Activated T-helper 1 cell treated with Interleukin-2 at 50 U/mL for 16 hours (primary cell): ENCODE measurements around the gene ACOT6.
"Not testable (repeated sequence)": the region's sequence is repeated elsewhere in the genome, so short reads cannot be mapped to it uniquely, and the experiment has no call there.

Experiments used
- DNase-seq: peaks from one replicate; pipeline ENCODE4 v3.0.0-alpha.2; 2020; ENCODE audit warnings: low read depth

Gene ACOT6

GRCh38 chr14:73612339-73613045 lies at the start of gene ACOT6:
Gene ACOT6 (plus strand): TSS chr14:73612517. CDS start chr14:73612572, 55 bp downstream.
- DNase-seq = peak; percentile 53

GRCh38 chr14:73562696-73563095 lies 49.6 kb upstream of the ACOT6 start:
- not testable (repeated sequence) for DNase-seq

GRCh38 chr14:73566431-73566830 lies 45.9 kb upstream of the ACOT6 start:
- DNase-seq = not testable (repeated sequence)

GRCh38 chr14:73566935-73567334 lies 45.4 kb upstream of the ACOT6 start:
- not testable (repeated sequence) for DNase-seq

GRCh38 chr14:73567358-73567757 lies 45.0 kb upstream of the ACOT6 start:
- DNase-seq = no peak

- no peak for DNase-seq
These were observed 44.1 kb upstream of the ACOT6 start for GRCh38 chr14:73567951-73568885.

GRCh38 chr14:73568886-73569184 lies 43.5 kb upstream of the ACOT6 start:
- not testable (repeated sequence) for DNase-seq

GRCh38 chr14:73569185-73569958 lies 42.9 kb upstream of the ACOT6 start, which contains the start of gene ACOT2:
Gene ACOT2 (plus strand): TSS chr14:73569213. CDS start chr14:73569241, 28 bp downstream.
- peak; percentile 67 for DNase-seq

- peak; percentile 41 for DNase-seq
These were observed 41.4 kb upstream of the ACOT6 start for GRCh38 chr14:73570913-73571312.

GRCh38 chr14:73573034-73573433 lies 39.3 kb upstream of the ACOT6 start:
- DNase-seq = not testable (repeated sequence)

- not testable (repeated sequence) for DNase-seq
These were observed 38.6 kb upstream of the ACOT6 start for GRCh38 chr14:73573740-73574139.

- not testable (repeated sequence) for DNase-seq
These were observed 38.1 kb upstream of the ACOT6 start for GRCh38 chr14:73574251-73574650.

GRCh38 chr14:73576391-73576790 lies 35.9 kb upstream of the ACOT6 start:
- DNase-seq = no peak

GRCh38 chr14:73577214-73577613 lies 35.1 kb upstream of the ACOT6 start:
- DNase-seq = not testable (repeated sequence)

- not testable (repeated sequence) for DNase-seq
These were observed 30.0 kb upstream of the ACOT6 start for GRCh38 chr14:73582102-73582979.

- no peak for DNase-seq
These were observed 23.6 kb upstream of the ACOT6 start for GRCh38 chr14:73588695-73589094.

- DNase-seq = no peak
These were observed 23.2 kb upstream of the ACOT6 start for GRCh38 chr14:73589116-73589515.

GRCh38 chr14:73590673-73591004 lies 21.7 kb upstream of the ACOT6 start:
- not testable (repeated sequence) for DNase-seq

GRCh38 chr14:73591690-73592449 lies 20.4 kb upstream of the ACOT6 start, which contains the start of gene ACOT4:
Gene ACOT4 (plus strand): TSS chr14:73591873. CDS start chr14:73591960, 87 bp downstream.
- DNase-seq = peak; percentile 44

- no peak for DNase-seq
These were observed 17.8 kb upstream of the ACOT6 start for GRCh38 chr14:73594491-73594890.
